IMR-90 (cell line): ENCODE data around the gene PLEKHA8. TPM values are rescaled to one million over a fixed set of nuclear protein-coding genes. Genes with fewer than 3 reads are reported as not detected.

ENCODE experiments used
- ATAC-seq: fragments of 200-7000 bp; cut with Tn5 transposase; 2 replicates; pipeline ENCODE4 v1.9.1; 2020; ENCODE audit warnings: low read depth, mild to moderate bottlenecking, moderate library complexity
- BruUV-seq: library from RNA; stranded (reverse); fragments of 400-500 nt; replicated peaks from 2 replicates; lab custom pipeline; 2021; lab: Mats Ljungman, UMichigan
- CTCF ChIA-PET: fragments of 300-600 bp; formaldehyde crosslinking; extraction: SDS; loops from one replicate; lab custom pipeline; 2021; ENCODE audit warnings: antibody characterized with exemption; lab: Yijun Ruan, JAX
- POLR2A ChIA-PET: fragments of 300-600 bp; sonication (Branson Sonifier 250); formaldehyde crosslinking; loops from one replicate; lab custom pipeline; 2022; ENCODE audit warnings: antibody characterized with exemption; ENCODE audit not compliant: unreplicated experiment; lab: Charles Lee
- DNase-seq: peaks from one replicate; pipeline ENCODE4 v3.0.0; 2013
- H2AFZ ChIP-seq: replicated peaks from 2 replicates; pipeline ENCODE3; 2013; ENCODE audit warnings: low read length, mild to moderate bottlenecking; ENCODE audit not compliant: poor library complexity
- H2AK5ac ChIP-seq: 2 replicates; pipeline ENCODE4 v1.6.1; 2013; ENCODE audit warnings: low read depth, low read length, inconsistent platforms
- H2AK9ac ChIP-seq: replicated peaks from 2 replicates; pipeline ENCODE3; 2013; ENCODE audit warnings: mild to moderate bottlenecking, low read depth, low read length, moderate library complexity; ENCODE audit not compliant: poor library complexity
- H2BK120ac ChIP-seq: 2 replicates; pipeline ENCODE4 v1.6.1; 2013; ENCODE audit warnings: low read depth, low read length, inconsistent platforms
- H2BK15ac ChIP-seq: 3 replicates; pipeline ENCODE4 v1.6.1; 2013; ENCODE audit warnings: low read depth, low read length, inconsistent platforms
- H2BK20ac ChIP-seq: 2 replicates; pipeline ENCODE4 v1.6.1; 2013; ENCODE audit warnings: low read depth, mild to moderate bottlenecking, inconsistent platforms, low read length, moderate library complexity
- H2BK5ac ChIP-seq: 2 replicates; pipeline ENCODE4 v1.6.1; 2013; ENCODE audit warnings: mild to moderate bottlenecking, low read depth, low read length, inconsistent platforms; ENCODE audit not compliant: poor library complexity, severe bottlenecking
- H3K14ac ChIP-seq: replicated peaks from 2 replicates; pipeline ENCODE4 v1.6.1; 2013; ENCODE audit warnings: low read depth, low read length, inconsistent platforms
- H3K18ac ChIP-seq: 2 replicates; pipeline ENCODE4 v1.6.1; 2013; ENCODE audit warnings: low read depth, low read length, control low read depth
- H3K23ac ChIP-seq: 2 replicates; pipeline ENCODE4 v1.6.1; 2013; ENCODE audit warnings: low read depth, low read length, inconsistent platforms
- H3K27ac ChIP-seq: 2 replicates; pipeline ENCODE4 v1.5.1; 2013; ENCODE audit warnings: mild to moderate bottlenecking, control low read depth, low read length; ENCODE audit not compliant: insufficient read depth
- H3K27me3 ChIP-seq: 2 replicates; pipeline ENCODE4 v1.6.1; 2013; ENCODE audit warnings: low read length; ENCODE audit not compliant: control insufficient read depth, insufficient read depth
- H3K36me3 ChIP-seq: 2 replicates; pipeline ENCODE4 v1.6.1; 2013; ENCODE audit warnings: low read length, mixed read lengths; ENCODE audit not compliant: control insufficient read depth, insufficient read depth
- H3K4ac ChIP-seq: 2 replicates; pipeline ENCODE4 v1.6.1; 2013; ENCODE audit warnings: low read depth, low read length, inconsistent platforms
- H3K4me1 ChIP-seq: 2 replicates; pipeline ENCODE4 v1.6.1; 2013; ENCODE audit warnings: low read length, mixed read lengths; ENCODE audit not compliant: control insufficient read depth, insufficient read depth
- H3K4me2 ChIP-seq: 2 replicates; pipeline ENCODE4 v1.6.1; 2013; ENCODE audit warnings: low read depth, mild to moderate bottlenecking, control low read depth, low read length, moderate library complexity
- H3K4me3 ChIP-seq: 2 replicates; pipeline ENCODE4 v1.5.1; 2013; ENCODE audit warnings: low read depth, mild to moderate bottlenecking, control low read depth, low read length, moderate library complexity; ENCODE audit not compliant: insufficient read depth
- H3K56ac ChIP-seq: 2 replicates; pipeline ENCODE4 v1.6.1; 2013; ENCODE audit warnings: low read length, inconsistent platforms; ENCODE audit not compliant: insufficient read depth; ENCODE audit errors: extremely low read depth
- H3K79me1 ChIP-seq, 2 experiments: 2 replicates each; pipeline ENCODE4 v1.6.1; 2013; ENCODE audit warnings: low read length in 2 of 2, inconsistent platforms in 1 of 2, low read depth in 1 of 2
- H3K9ac ChIP-seq: 2 replicates; pipeline ENCODE4 v1.6.1; 2013; ENCODE audit warnings: low read depth, low read length, control low read depth
- H3K9me1 ChIP-seq: 2 replicates; pipeline ENCODE4 v1.6.1; 2013; ENCODE audit warnings: low read length, inconsistent platforms; ENCODE audit not compliant: insufficient read depth
- H3K9me3 ChIP-seq: 2 replicates; pipeline ENCODE4 v1.6.1; 2013; ENCODE audit warnings: low read length; ENCODE audit not compliant: control insufficient read depth, insufficient read depth
- H4K20me1 ChIP-seq: 2 replicates; pipeline ENCODE4 v1.6.1; 2013; ENCODE audit warnings: low read length, inconsistent platforms; ENCODE audit not compliant: insufficient read depth
- H4K5ac ChIP-seq: 2 replicates; pipeline ENCODE4 v1.6.1; 2013; ENCODE audit warnings: mild to moderate bottlenecking, low read depth, low read length, control low read depth
- H4K8ac ChIP-seq, 2 experiments: 2 replicates each; pipeline ENCODE4 v1.6.1; 2013; ENCODE audit warnings: low read depth in 2 of 2, low read length in 2 of 2, control low read depth in 1 of 2, inconsistent platforms in 1 of 2
- H4K91ac ChIP-seq: 2 replicates; pipeline ENCODE4 v1.6.1; 2013; ENCODE audit warnings: low read depth, low read length, inconsistent platforms; ENCODE audit not compliant: insufficient read depth
- BHLHE40 ChIP-seq: fragments of 150-350 bp; IDR thresholded peaks from 2 replicates; pipeline ENCODE4 v1.6.1; 2016; ENCODE audit warnings: mild to moderate bottlenecking, low read depth, low read length
- CEBPB ChIP-seq: IDR thresholded peaks from 2 replicates; pipeline ENCODE4 v1.6.1; 2012; ENCODE audit warnings: low read depth, low read length, improper control_type of control experiment
- CHD1 ChIP-seq: IDR thresholded peaks from 2 replicates; pipeline ENCODE4 v1.6.1; 2012; ENCODE audit warnings: low read depth, low read length, improper control_type of control experiment
- FOS ChIP-seq: fragments of 150-350 bp; IDR thresholded peaks from 2 replicates; pipeline ENCODE4 v1.6.1; 2016; ENCODE audit warnings: low read depth, low read length
- MAZ ChIP-seq: IDR thresholded peaks from 2 replicates; pipeline ENCODE4 v1.6.1; 2012; ENCODE audit warnings: low read depth, mild to moderate bottlenecking, low read length, improper control_type of control experiment, moderate library complexity, borderline replicate concordance
- MXI1 ChIP-seq: IDR thresholded peaks from 2 replicates; pipeline ENCODE4 v1.6.1; 2012; ENCODE audit warnings: low read depth, mild to moderate bottlenecking, low read length, moderate library complexity, borderline replicate concordance
- NFE2L2 ChIP-seq: fragments of 150-350 bp; IDR thresholded peaks from 2 replicates; pipeline ENCODE4 v1.6.1; 2016; ENCODE audit warnings: low read depth, mild to moderate bottlenecking, low read length
- POLR2A ChIP-seq: IDR thresholded peaks from 2 replicates; pipeline ENCODE4 v1.6.1; 2012; ENCODE audit warnings: mild to moderate bottlenecking, low read depth, low read length
- RAD21 ChIP-seq: IDR thresholded peaks from 2 replicates; pipeline ENCODE4 v1.6.1; 2012; ENCODE audit warnings: low read length, improper control_type of control experiment
- RCOR1 ChIP-seq: IDR thresholded peaks from 2 replicates; pipeline ENCODE4 v1.6.1; 2012; ENCODE audit warnings: mild to moderate bottlenecking, low read length, improper control_type of control experiment; ENCODE audit not compliant: insufficient replicate concordance
- RFX5 ChIP-seq: IDR thresholded peaks from 2 replicates; pipeline ENCODE4 v1.8.0; 2012; ENCODE audit warnings: low read depth, mild to moderate bottlenecking, low read length, moderate library complexity
- USF2 ChIP-seq: fragments of 150-350 bp; IDR thresholded peaks from 2 replicates; pipeline ENCODE4 v1.6.1; 2017; ENCODE audit warnings: mild to moderate bottlenecking, antibody characterized with exemption, low read length, low read depth
- WGBS, 2 experiments: methylation state at CpG; one replicate each; pipeline versions ENCODE4 v1.1.5 to v1.1.7; 2013; ENCODE audit warnings: missing lambda C conversion rate in 2 of 2; ENCODE audit not compliant: insufficient read length in 1 of 2; ENCODE audit errors: extremely low coverage in 2 of 2; 5-methylcytosine and 5-hydroxymethylcytosine counted together
- dilution Hi-C: fragments of 300-500 bp; cut with HindIII; formaldehyde crosslinking; loops from one replicate; pipeline ENCODE4 v1.14.3; 2018; ENCODE audit warnings: low sequenced_read_pairs; ENCODE audit not compliant: unreplicated experiment
- in situ Hi-C: fragments of 300-500 bp; cut with MboI; formaldehyde crosslinking; loops from 3 replicates; pipeline ENCODE4 v1.14.3; 2019; ENCODE audit warnings: low sequenced_read_pairs, inconsistent platforms, mixed read lengths
- intact Hi-C: fragments of 100-400 bp; cut with micrococcal nuclease; formaldehyde crosslinking; loops from 2 replicates; pipeline ENCODE4 v1.10.0; 2022
- polyA plus RNA-seq, 3 experiments: library from polyadenylated mRNA; depleted of rRNA; stranded (reverse); fragments of >200 nt; gene quantifications; 2 replicates each; pipeline ENCODE4 v1.2.3, GENCODE V29; 2012; ENCODE audit warnings: low replicate concordance in 1 of 3
- total RNA-seq: library from RNA; depleted of rRNA; stranded (reverse); fragments of >200 nt; gene quantifications from 2 replicates; pipeline ENCODE4 v1.2.3, GENCODE V29; 2012

The PLEKHA8 gene
- total and polyA plus RNA-seq, 2 of the 4 experiments (the other 2 are of a cell fraction) = 3.6 to 9.7 TPM

DNA sequence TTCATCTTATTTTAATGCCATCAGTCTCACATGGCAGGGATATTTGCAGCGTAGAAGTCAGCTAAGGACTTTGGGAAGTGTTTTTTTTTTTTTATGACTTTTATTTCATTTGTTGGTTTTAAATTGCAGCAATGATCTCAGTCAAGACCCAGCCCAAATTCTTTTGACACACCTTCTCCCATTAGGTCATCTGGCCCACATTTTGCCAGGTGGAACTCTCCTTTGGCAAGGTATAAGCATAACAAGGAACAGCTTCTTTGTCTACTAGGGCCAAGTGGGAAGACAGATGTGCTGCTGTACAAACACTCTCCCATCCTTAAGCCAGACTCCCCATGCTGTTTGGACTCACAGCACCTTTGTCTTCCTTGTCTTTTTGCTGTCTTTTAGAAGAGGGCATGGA lies 41.8 kb downstream of the PLEKHA8 start:
- ATAC-seq (no peak), DNase-seq (no peak)
- Histone ChIP-seq H2BK20ac (no peak overlapping the region), H3K4me3 (no peak overlapping the region), H2BK15ac (no peak overlapping the region), H3K9ac (no peak overlapping the region), H3K79me1 (peaks cover 0 to 3% of the 10 kb centered on the region in 2 experiments; a peak in 3 of 4 replicates), H4K8ac (no peak overlapping the region), H3K9me3 (no peaks in the 10 kb centered on the region), H3K4me2 (no peak overlapping the region), H2BK5ac (no peak overlapping the region), H4K5ac (no peak overlapping the region), H2BK120ac (no peak overlapping the region), H3K27me3 (no peaks in the 10 kb centered on the region), H4K91ac (no peak overlapping the region), H3K27ac (no peak overlapping the region), H3K23ac (no peak overlapping the region), H3K36me3 (peaks cover 8% of the 10 kb centered on the region; the same call in 1 of the 2 replicates), H3K9me1 (peaks cover 2% of the 10 kb centered on the region), H2AK5ac (no peak overlapping the region), H3K18ac (no peak overlapping the region), H2AK9ac (no peak overlapping the region), H2AFZ (no peak overlapping the region), H4K20me1 (no peaks in the 10 kb centered on the region; the same call in 1 of the 2 replicates), H3K4ac (no peak overlapping the region), H3K14ac (no peak overlapping the region), H3K4me1 (peaks cover 5% of the 10 kb centered on the region), H3K56ac (no peak overlapping the region)
- no peak for TF ChIP-seq RFX5
- no peak for TF ChIP-seq BHLHE40
- TF ChIP-seq USF2 = no peak
- no peak for TF ChIP-seq MXI1
- no peak for TF ChIP-seq CEBPB
- no peak for TF ChIP-seq RCOR1
- TF ChIP-seq POLR2A = no peak
- no peak for TF ChIP-seq CHD1
- no peak for TF ChIP-seq RAD21
- TF ChIP-seq FOS = no peak
- no peak for TF ChIP-seq MAZ
- TF ChIP-seq NFE2L2 = no peak
- BruUV-seq = no TSS peak
- intact Hi-C loops = no loop called here
- POLR2A ChIA-PET = interaction anchor here (0.5 kb wide), 1 partner anchor 44 kb away, joined by 3 read pairs; the partner anchor contains the start of gene FKBP14
- dilution Hi-C loops = no loop called here
- no CpG with 5 or more reads among the region's 1 CpG for WGBS, 2 experiments
- CTCF ChIA-PET = no interaction called here
- in situ Hi-C loops = loop anchor here (10.0 to 25.0 kb wide), 2 partner anchors 195 to 333 kb away; no protein-coding TSS in a partner anchor
